NAMALWA (cell line): ENCODE data around the gene ZNF444.
"Not testable (repeated sequence)": the region's sequence is repeated elsewhere in the genome, so short reads cannot be mapped to it uniquely, and the experiment has no call there.

ENCODE experiments used
- DNase-seq: peaks from one replicate; pipeline ENCODE4 v3.0.0-alpha.2; 2015; ENCODE audit warnings: low spot score

ZNF444 gene

DNA sequence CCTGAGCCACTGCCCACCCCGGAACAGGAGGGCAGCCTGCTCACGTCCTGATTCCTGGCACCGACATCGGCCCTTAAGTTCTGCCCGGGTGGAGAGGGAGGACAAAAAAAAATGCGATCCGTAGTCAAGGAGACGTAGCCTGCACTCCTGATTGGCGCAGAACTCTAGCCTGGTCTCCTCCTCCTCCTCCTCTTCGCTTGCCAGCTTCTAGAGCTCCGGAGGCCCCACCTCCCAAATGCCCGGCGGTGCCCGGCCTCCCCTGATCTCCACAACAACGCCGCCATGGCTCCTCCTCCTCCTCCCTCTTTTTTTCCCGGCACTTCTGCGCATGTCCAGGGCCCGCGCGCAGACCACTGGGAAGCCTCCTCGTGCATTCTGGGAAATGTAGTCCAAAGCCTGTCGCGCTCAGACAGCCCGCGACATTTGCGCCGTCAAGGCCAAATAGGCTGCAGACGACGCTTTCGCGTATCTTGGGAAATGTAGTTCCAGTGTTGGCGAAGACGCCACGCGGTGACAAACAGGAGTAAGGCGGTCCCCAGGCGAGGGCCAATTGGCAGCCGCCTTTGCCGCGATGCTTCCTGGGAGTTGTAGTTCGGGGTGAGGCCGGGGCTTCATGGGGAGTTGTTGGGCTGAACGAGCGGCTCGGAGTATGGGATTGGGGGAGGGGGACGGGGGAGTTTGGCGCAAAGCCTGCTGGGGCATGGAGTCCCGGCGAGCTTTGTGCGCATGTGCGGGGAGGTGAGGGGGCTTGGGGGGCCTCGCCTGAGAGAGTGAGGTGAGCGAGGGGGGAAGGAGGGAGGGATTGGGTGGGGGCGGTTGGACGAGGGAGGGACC, at the start of gene ZNF444:
Gene ZNF444, plus strand, starts transcription at position 705 of the 834 bp plus-strand sequence. CDS start 5,625 bp downstream, outside the sequence.
- DNase-seq = peak; percentile 99

DNA sequence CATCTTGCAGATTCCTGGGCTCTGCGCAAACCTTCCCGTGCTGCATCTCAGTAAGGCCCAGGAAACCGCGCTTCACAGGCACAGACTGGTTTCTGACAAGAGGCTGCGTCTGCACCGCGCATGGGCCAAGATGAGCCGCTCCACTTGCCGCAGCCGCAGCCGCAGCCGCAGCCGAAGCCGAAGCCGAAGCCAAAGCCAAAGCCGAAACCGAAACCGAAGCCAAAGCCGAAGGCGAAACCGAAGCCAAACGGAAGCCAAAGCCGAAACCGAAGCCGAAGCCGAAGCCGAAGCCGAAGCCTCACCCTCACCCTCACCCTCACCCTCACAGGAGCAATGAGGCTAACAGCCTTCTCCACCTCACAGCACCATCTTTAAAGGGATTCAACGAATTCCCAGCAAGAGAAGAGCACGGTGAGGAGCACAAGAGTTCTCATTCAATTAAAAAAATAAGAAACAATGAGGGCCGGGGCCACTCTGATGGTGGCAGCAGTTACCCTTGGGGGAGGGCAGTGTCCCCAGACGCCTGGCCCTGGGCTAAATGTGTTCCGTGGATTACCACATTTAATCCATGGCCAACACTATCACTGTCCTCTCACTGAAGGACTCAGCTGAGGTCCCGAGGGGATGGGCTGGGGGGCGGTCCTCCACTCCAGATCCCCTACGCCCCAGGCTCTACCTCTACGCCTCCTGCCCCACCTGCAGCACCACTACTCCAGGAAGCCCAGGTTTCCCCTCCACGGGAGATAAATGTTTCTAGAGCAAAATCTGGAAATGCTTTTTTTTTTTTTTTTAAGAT, 49.1 kb upstream of the ZNF444 start:
- DNase-seq = no peak

DNA sequence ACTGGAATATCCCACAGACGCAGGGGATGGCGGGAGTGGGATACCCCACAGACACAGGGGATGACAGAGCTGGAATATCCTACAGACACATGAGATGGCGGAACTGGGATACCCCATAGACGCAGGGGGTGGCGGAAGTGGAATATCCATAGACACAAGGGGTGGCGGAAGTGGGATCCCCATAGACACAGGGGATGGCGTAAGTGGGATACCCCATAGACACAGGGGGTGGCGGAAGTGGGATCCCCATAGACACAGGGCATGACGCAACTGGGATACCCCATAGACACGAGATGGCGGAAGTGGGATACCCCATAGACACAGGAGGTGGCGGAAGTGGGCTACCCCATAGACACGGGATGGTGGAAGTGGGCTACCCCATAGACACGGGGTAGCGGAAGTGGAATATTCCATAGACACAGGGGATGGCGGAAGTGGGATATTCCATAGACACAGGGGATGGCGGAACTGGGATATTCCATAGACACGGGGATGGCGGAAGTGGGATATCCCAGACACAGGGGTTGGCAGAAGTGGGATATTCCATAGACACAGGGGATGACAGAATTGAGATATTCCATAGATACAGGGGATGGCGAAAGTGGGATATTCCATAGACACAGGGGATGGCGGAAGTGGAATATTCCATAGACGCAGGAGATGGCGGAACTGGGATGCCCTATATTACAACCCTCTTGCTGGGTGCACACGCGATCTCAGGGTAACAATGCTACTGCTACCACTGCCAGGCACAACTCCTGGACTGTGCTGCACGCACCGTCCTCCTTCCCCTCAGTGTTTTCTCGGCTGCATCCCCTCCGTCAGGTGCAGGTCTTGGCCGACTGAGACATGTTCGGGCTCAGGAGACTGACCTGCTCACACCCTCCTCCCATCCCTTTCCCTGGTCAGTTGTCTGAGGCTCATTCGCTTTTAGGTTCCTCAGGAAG, 48.1 kb upstream of the ZNF444 start:
- DNase-seq = no peak

DNA sequence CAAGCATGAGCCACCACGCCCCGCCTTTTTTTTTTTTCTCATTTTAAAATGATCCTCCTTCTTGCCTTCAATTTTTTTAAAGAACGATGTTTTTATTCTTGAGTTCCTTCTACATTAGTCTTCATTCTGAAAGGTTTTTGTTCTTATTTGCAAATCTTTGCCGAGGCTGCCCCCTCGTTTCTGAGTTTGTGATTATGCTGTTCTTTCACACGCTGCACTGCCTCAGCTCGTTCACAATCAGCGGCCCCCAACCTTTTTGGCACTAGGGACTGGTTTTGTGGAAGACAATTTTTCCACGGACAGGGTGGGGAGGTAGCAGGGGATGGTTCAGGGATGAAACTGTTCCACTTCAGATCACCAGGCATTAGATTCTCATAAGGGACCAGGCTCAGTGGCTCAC, 46.6 kb upstream of the ZNF444 start:
- no peak for DNase-seq

DNA sequence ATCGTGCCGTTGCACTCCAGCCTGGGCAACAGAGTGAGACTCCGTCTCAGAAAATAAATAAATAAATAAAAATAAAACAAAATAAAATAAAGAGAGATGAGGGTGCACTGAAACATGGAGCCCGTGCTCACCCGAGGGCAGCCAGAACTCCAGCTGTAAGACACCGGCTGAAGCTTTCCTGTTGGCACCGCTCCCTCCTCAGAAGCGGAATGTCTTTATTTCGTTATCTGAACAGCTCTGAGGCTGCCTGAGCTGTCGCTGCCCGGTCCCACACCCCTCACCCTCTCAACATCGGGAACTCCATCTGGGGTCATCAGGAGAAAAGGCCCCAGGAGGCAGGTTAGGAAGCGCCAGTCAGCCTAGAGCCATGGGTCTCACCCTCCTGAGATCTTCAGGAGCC, 44.4 kb upstream of the ZNF444 start:
- DNase-seq = no peak

DNA sequence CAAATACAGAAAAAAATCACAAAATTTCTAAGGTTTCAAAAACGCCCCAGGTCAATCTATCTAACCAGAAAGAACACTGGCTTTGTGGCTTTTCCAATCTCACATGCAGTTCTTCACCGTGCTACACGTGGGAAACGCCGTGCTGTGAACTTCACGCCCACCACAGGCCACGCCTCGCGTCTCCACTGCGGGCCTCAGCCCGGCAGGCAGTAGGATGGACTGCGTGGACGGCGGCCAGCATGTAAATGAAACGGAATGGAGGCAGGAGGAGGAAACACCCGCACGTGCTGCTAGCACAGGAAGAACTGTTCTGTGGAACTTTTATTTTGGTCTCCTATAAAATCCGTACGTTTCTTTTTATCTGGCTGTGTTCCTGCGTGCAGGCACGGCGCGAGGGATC, 43.8 kb upstream of the ZNF444 start:
- DNase-seq = no peak

DNA sequence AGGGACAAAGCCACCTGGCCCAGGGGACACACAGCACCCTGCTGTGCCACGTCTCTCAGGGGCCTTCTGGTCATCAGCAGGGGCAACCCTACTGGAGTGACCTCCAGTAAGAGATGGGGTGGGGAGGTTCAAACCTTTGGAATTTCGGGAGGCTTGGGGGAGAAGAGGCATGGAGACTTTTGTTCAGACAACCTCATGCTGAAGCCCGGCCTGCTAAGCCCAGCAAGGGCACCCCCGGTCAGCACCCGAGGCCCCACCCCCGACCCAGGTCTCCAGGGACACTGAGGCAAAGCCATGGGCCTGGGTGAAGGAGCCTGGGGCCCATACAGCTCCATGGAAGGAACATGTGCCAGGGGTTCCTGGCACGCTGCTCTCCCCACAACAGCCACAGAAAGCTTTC, 43.3 kb upstream of the ZNF444 start:
- DNase-seq = no peak

DNA sequence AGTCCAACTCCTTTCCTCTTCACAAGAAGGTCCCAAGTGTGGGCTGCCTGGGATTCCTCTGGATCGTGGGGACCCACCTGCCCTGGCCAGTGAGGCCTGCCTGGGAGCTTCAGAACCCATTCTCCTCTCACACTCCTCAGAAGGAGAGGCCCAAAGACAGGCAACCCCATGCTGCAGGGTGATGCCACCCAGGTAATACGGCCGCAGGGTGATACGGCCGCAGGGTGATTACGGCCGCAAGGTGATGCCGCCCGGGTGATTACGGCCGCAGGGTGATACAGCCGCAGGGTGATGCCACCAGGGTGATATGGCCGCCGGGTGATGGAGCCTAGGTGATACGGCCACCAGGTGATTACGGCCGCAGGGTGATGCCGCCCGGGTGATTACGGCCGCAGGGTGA, 42.9 kb upstream of the ZNF444 start:
- DNase-seq = not testable (repeated sequence)

DNA sequence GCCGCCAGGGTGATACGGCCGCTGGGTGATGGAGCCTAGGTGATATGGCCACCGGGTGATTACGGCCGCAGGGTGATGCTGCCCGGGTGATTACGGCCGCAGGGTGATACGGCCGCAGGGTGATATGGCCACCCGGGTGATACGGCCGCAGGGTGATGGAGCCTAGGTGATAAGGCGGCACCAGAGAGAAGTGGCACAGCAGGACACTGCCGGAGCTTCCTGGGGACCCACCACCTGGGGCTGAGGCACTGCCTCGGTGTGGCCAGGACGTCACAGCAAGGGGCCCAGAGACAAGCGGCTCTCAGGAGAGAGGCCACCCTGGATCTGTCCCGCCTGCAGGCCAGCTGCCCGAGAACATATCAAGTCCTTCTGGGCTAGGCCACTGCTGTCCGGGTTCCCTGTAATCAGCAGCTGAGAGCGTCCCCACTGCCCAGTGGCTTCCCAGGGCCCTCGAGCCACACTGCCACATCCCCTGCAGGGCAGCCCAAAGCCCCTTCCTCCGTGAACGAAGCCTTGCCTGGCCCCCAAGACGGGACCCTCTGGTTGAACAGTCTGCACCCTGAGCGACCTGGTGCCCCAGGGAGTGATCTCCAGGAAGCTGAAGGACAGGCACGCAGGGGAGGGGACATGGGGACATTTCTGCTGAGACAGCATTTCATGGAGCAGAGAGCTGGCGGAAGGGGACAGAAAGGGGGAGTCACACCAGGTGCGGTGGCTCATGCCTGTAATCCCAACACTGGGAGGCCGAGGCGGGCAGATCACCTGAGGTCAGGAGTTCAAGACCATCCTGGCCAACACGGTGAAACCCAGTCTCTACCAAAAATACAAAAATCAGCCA, 42.1 kb upstream of the ZNF444 start:
- DNase-seq = no peak

DNA sequence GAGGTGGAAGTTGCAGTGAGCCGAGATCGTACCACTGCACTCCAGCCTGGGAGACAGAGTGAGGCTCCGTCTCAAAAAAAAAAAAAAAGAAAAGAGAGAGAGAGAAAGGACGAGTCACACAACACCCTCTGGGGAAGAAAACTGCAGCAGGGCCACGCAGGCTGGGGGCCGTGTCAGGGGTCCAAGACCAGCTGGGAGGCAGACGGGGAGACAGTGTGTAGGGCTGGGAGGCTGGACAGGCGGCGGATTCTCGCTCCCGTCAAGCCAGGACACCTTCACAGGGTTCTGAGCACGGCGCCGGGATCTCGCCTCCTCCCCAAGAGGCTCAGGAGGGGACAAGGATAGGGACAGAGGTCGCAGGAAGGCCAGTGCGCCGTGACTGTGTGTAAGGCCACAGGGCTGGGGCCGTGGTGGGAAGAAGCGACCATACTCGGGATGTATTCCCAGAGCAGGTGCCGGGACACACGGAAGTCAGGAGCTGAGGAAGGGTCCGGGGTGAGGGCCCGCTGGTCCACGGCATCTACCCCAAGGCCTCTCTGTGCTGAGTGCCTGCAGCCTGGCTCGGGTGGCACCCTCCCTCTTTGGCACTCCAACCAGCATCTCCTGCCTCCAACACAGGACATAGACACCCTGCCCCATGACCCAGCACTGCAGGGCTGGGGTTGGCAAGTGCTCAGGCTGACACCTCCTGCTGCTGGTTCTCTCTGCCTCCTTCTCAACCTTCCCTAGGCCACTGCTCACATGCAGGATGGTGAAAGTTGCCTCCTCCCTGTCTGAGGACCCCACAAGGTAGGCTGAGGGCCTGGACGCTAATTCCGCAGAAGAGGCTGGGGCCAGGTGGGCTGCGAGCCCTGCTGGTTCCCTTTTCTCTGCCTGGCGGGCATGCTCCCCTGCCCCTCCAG, 41.2 kb upstream of the ZNF444 start:
- no peak for DNase-seq

DNA sequence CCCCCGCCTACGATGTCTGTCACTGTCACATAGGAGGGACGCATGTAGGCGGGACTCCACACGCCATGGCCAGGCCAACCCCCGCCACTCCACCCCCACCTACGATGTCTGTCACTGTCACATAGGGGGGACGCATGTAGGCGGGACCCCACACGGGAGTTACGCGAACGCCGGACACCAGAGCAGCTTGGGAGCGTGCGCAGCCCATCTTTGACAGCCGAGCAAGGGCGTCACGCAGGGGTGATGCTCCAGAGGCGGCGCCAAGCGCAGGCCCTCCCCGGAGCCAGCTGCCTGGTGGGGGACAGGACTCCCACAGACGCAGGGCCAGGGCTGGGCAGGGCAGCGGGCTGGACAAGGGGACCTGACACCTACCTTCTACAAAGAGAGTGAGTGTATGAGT, 40.0 kb upstream of the ZNF444 start:
- no peak for DNase-seq

DNA sequence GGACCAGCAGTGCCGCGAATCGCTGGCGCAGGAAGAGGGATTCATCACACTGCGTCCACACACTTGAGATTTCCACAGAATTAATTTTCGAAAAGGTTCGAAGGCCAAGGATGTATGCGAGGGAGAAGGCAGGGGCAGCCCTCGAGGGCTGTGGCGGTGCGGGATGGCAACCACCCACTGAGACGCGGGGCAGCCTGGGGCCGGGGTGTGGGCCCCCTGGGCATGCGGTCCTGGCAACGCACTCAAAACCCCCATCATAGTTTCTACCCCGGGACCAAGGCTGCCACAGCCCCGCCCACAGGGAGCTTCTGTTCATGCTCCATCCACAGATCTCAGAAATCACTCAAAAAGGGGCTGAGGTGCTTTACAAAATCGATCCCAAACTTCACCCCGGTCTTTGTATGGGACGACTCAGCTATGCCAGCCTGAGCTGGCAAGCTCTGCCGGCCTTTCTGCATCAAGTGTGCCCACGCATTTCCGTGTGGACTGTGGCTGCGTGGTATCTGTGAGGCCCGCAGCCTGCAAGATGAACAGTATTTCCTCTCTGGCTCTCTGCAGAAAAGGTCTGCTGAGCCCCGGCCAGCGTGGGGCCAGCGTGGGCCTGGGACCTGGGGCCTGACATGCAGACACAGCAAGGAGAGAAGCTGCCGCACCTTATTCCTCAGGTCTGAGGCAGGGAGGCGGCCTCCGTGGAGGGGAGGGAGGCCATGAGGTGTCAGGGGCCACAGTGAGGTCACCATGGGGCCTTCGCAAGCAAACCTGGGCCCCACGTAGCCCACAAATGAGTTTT, 39.1 kb upstream of the ZNF444 start:
- DNase-seq = no peak

DNA sequence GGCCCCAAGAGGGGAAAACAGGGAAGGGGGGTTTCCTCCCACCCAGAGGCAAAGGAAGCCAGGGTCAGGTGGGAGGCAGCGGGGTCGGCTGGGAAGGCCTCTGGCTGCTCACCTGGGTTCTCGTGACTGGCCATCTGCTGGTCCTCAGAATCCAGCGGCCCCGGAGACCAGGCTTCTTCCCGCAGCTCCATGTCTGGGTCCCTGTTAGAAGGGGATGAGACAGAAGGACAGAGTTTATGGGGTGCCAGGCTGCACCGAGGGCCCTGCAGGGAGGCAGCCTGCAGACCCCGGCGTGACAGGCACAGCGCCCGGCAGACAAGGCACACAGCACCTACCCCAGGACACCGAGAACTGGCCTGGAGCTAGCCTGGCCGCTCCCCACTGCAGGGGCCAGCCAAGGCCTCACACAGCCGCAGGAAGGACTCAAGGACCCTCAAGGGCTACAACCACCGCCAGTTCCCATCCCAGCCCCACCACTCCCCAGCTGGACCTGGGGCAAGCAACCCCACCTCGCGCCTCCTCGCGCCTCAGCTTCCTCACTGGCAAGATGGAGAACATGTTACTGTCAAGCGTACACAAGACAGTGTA, 38.0 kb upstream of the ZNF444 start:
- DNase-seq = no peak

DNA sequence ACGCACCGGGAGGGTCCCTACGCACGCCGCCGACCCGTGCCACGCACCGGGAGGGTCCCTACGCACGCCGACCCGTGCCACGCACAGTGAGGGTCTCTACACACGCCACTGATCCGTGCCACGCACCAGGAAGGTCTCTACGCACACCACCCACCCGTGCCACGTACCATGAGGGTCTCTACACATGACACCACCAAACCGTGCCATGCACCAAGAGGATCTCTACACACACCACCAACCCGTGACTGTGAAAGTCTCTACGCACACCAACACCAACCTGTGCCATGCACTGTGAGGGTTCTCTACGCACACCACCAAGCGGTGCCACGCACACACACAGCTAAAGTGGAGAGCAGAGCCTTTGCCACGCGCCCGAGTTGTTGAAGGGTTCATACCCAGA, 36.7 kb upstream of the ZNF444 start:
- DNase-seq = no peak

DNA sequence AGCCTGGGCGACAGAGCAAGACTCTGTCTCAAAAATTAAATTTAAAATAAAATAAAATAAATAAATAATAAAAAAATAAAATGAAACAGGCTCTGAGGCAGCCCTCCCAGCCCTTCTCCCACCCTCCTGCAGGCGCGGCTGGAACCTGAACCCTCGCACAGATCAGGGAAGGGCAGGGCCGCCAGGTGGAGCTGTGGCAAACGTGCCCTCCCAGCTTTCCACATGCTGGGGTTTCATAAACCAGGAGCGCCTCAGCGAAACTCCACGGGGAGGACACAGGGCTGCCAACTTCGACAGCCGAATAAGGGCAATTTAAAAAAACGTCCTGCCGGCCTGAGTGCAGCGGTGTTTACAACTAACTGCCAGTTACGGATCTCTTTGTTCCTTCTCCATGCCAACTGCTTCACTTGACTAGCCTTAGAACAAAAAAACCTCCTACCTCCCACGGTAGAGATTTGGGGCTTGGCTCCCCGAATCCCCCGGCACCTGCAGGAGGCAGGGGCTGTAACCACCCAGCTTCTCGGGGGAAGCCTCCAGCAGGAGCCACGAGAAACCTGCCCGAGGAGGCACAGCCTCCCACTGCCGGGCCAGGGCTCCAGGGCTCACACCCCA, 35.9 kb upstream of the ZNF444 start:
- peak; percentile 47 for DNase-seq

DNA sequence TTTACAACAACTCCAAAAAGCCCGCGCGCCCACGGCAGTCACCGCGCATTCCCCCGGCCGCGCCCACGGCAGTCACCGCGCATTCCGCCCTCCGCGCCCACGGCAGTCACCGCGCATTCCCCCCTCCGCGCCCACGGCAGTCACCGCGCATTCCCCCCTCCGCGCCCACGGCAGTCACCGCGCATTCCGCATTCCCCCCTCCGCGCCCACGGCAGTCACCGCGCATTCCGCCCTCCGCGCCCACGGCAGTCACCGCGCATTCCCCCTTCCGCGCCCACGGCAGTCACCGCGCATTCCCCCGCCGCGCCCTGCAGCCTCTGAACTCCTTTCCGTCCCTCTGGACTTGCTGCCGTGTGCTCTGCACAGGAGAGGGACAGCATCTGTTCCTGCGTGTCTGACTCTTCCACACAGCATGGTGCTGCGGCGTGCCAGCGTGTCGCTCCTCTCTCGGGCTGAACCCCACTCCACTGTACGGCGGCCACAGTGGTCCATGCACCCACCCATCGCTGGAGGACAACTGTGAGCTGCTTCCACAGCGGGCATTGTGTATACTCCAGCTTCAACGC, 35.2 kb upstream of the ZNF444 start:
- not testable (repeated sequence) for DNase-seq

DNA sequence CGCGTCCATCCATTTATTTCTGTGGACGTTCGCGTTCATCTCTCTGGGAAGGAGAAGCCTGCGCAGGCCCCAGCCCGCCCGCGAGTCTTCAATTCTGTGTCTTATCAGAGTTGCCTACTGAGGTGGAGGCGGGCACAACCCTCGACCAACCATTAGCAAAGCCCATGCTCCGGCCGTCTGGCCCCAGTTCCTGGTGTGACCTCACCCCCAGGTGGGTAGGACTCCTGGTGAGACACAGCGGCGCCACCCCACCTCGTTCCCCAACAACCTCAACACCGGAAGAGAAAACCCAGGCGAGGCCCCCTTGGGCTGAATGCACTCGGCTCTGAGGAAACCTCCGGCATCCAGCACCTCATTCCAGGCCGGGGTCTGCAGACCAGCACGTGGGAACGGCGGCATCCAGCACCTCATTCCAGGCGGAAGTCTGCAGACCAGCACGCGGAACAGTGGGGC, 34.7 kb upstream of the ZNF444 start:
- DNase-seq = no peak

DNA sequence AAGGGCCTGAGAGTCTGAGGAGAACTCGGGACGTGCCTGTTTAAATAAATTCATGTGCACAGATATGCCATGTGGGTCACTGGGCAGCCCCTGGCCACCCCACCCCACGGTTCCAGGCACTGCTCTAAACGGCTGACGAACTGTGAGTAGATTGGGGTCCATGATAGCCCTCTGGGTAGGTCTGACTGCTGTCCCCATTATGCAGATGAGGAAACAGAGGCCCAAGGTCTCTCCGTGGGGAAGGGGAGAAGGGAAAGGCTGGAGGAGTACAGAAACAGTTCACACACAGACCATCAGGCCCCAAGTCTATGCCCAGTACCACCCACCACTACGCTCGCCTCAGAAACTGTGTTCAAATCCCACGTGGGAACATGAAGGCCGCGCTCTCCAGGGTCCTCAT, 34.1 kb upstream of the ZNF444 start:
- no peak for DNase-seq
